Large intestine (tissue), 3 donors: ENCODE measurements around the gene SPRR2G. TPM values are rescaled to one million over a fixed set of nuclear protein-coding genes. Genes with fewer than 3 reads are reported as not detected.
"Not testable (repeated sequence)": the region's sequence is repeated elsewhere in the genome, so short reads cannot be mapped to it uniquely, and the experiment has no call there.

Source experiments
- DNase-seq, 2 donors: peaks; one replicate each; pipeline versions ENCODE4 v3.0.0 to v3.0.0-alpha.2; 2013
- H3K27ac ChIP-seq: one replicate; pipeline ENCODE4 v1.5.1; 2013; ENCODE audit warnings: low read length
- H3K27me3 ChIP-seq: 2 replicates; pipeline ENCODE4 v1.6.1; 2013; ENCODE audit warnings: low read length; ENCODE audit not compliant: control insufficient read depth, insufficient read depth
- H3K36me3 ChIP-seq: 2 replicates; pipeline ENCODE4 v1.6.1; 2013; ENCODE audit warnings: low read length; ENCODE audit not compliant: control insufficient read depth, insufficient read depth
- H3K4me1 ChIP-seq: one replicate; pipeline ENCODE4 v1.6.1; 2013; ENCODE audit warnings: low read length; ENCODE audit not compliant: control insufficient read depth, insufficient read depth
- H3K4me3 ChIP-seq: one replicate; pipeline ENCODE4 v1.5.1; 2013; ENCODE audit warnings: low read length
- H3K9me3 ChIP-seq: one replicate; pipeline ENCODE4 v1.6.1; 2013; ENCODE audit warnings: mild to moderate bottlenecking, low read depth, low read length, moderate library complexity; ENCODE audit not compliant: control insufficient read depth
- WGBS: methylation state at CpG from one replicate; pipeline ENCODE4 v1.1.5; 2013; ENCODE audit warnings: low lambda C conversion rate; ENCODE audit not compliant: insufficient coverage; 5-methylcytosine and 5-hydroxymethylcytosine counted together
- polyA plus RNA-seq: library from polyadenylated mRNA; unstranded; fragments of 120-200 nt; gene quantifications from one replicate; pipeline ENCODE4 v1.2.1, GENCODE V29; 2013

SPRR2G gene
- polyA plus RNA-seq, 1 donor = not detected

GRCh38 chr1:153119491-153119971, 31.2 kb downstream of the SPRR2G start:
- Histone ChIP-seq H3K36me3 (no peaks in the 10 kb centered on the region), H3K9me3 (no peaks in the 10 kb centered on the region), H3K27me3 (no peaks in the 10 kb centered on the region), H3K27ac (no peak overlapping the region), H3K4me3 (no peak overlapping the region), H3K4me1 (no peaks in the 10 kb centered on the region)
- no peak for DNase-seq
- WGBS = no CpG with 5 or more reads among the region's 3 CpGs

- not testable (repeated sequence) for H3K9me3 ChIP-seq, H3K4me1 ChIP-seq, H3K36me3 ChIP-seq, H3K27ac ChIP-seq, H3K4me3 ChIP-seq, DNase-seq, H3K27me3 ChIP-seq
Observed at GRCh38 chr1:153115264-153115663, 35.4 kb downstream of the SPRR2G start.

GRCh38 chr1:153113416-153113815, 37.3 kb downstream of the SPRR2G start, which contains the start of gene SPRR2F:
SPRR2F (minus strand) TSS chr1:153113516; CDS start chr1:153112733, 783 bp downstream.
- no peak for DNase-seq
- H3K4me3 ChIP-seq = no peak within 1 kb of the TSS
- H3K9me3 ChIP-seq = no peaks in the 10 kb centered on the region
- no CpG with 5 or more reads among the region's 3 CpGs for WGBS
- no peaks in the 10 kb centered on the region for H3K27me3 ChIP-seq
- no peaks in the 10 kb centered on the region for H3K36me3 ChIP-seq
- H3K4me1 ChIP-seq = no peaks in the 10 kb centered on the region
- no peak within 1 kb of the TSS for H3K27ac ChIP-seq

- H3K4me3 ChIP-seq, H3K36me3 ChIP-seq, DNase-seq, H3K27me3 ChIP-seq, H3K9me3 ChIP-seq, H3K4me1 ChIP-seq, H3K27ac ChIP-seq: not testable (repeated sequence)
- 57% methylated on average over 1 of the region's 5 CpGs for WGBS
Observed at GRCh38 chr1:153112454-153112853, 38.2 kb downstream of the SPRR2G start.

- Histone ChIP-seq H3K27ac (no peak overlapping the region), H3K4me1 (no peaks in the 10 kb centered on the region), H3K36me3 (no peaks in the 10 kb centered on the region), H3K4me3 (no peak overlapping the region), H3K27me3 (no peaks in the 10 kb centered on the region), H3K9me3 (no peaks in the 10 kb centered on the region)
- no peak for DNase-seq
- WGBS = 87% methylated on average over 2 of the region's 5 CpGs
Observed at GRCh38 chr1:153100245-153100644, 50.4 kb downstream of the SPRR2G start.

Other genes with a start within 250 kb of the SPRR2G start
- not detected for gene IVL, start 242.3 kb downstream of the SPRR2G start, polyA plus RNA-seq
- not detected for gene SPRR5, start 203.7 kb downstream of the SPRR2G start, polyA plus RNA-seq
- gene SPRR4, start 180.2 kb downstream of the SPRR2G start, polyA plus RNA-seq = not detected
- gene SPRR1A, start 166.8 kb downstream of the SPRR2G start, polyA plus RNA-seq = not detected
- not detected for gene SPRR3, start 149.1 kb downstream of the SPRR2G start, polyA plus RNA-seq
- not detected for gene SPRR1B, start 119.7 kb downstream of the SPRR2G start, polyA plus RNA-seq
- gene SPRR2D, start 109.8 kb downstream of the SPRR2G start, polyA plus RNA-seq = not detected
- not detected for gene SPRR2A, start 93.4 kb downstream of the SPRR2G start, polyA plus RNA-seq
- gene SPRR2B, start 79.3 kb downstream of the SPRR2G start, polyA plus RNA-seq = not detected
- not detected for gene SPRR2E, start 56.4 kb downstream of the SPRR2G start, polyA plus RNA-seq
- 1.3 TPM for gene SPRR2F, start 37.4 kb downstream of the SPRR2G start, polyA plus RNA-seq
- gene LELP1, start 52.5 kb upstream of the SPRR2G start, polyA plus RNA-seq = not detected
- 0.06 TPM for gene PRR9, start 66.7 kb upstream of the SPRR2G start, polyA plus RNA-seq
- gene LORICRIN, start 108.8 kb upstream of the SPRR2G start, polyA plus RNA-seq = not detected
- not detected for gene PGLYRP3, start 162.1 kb upstream of the SPRR2G start, polyA plus RNA-seq
- gene PGLYRP4, start 198.0 kb upstream of the SPRR2G start, polyA plus RNA-seq = 0.31 TPM
- 40.3 TPM for gene S100A9, start 207.0 kb upstream of the SPRR2G start, polyA plus RNA-seq
- 0.36 TPM for gene S100A12, start 224.7 kb upstream of the SPRR2G start, polyA plus RNA-seq
- 2.5 TPM for gene S100A8, start 240.2 kb upstream of the SPRR2G start, polyA plus RNA-seq